Endothelial cell of umbilical vein (primary cell): ENCODE results near the gene PKD2L2. TPM values are rescaled to one million over a fixed set of nuclear protein-coding genes. Genes with fewer than 3 reads are reported as not detected.

Experiments used
- BruUV-seq: library from RNA; stranded (reverse); fragments of 400-500 nt; replicated peaks from 2 replicates; lab custom pipeline; 2021; lab: Mats Ljungman, UMichigan
- CTCF ChIA-PET: fragments of 300-600, 350-600 bp; sonication (Branson Sonifier 250); formaldehyde crosslinking; loops from one replicate; lab custom pipeline; 2021; ENCODE audit warnings: antibody characterized with exemption, inconsistent platforms; lab: Charles Lee
- POLR2A ChIA-PET: fragments of 300-600, 350-600 bp; sonication (Branson Sonifier 250); formaldehyde crosslinking; loops from one replicate; lab custom pipeline; 2021; ENCODE audit warnings: antibody characterized with exemption, inconsistent platforms; lab: Charles Lee
- DNase-seq: peaks from one replicate; pipeline ENCODE4 v3.0.0-alpha.2; 2011; ENCODE audit warnings: low read depth, low spot score
- FAIRE-seq: peaks from 2 replicates; lab custom pipeline; 2011; peaks lifted over from hg19 to GRCh38; lab: Jason Lieb, UNC
- H2AFZ ChIP-seq: 2 replicates; pipeline ENCODE4 v1.6.0; 2012; ENCODE audit warnings: low read depth, low read length, control low read depth, inconsistent platforms
- H3K27ac ChIP-seq: 2 replicates; pipeline ENCODE4 v1.5.1; 2011; ENCODE audit warnings: low read depth, mild to moderate bottlenecking, control low read depth, low read length, moderate library complexity; ENCODE audit not compliant: insufficient read depth
- H3K27me3 ChIP-seq, 2 experiments: 2 replicates each; pipeline versions ENCODE4 v1.6.0 to v1.6.1; 2011; ENCODE audit warnings: low read length in 2 of 2, mixed read lengths in 1 of 2; ENCODE audit not compliant: control insufficient read depth in 2 of 2, insufficient read depth in 2 of 2
- H3K36me3 ChIP-seq, 2 experiments: 2 replicates in 1 of 2; 3 replicates in 1 of 2; pipeline ENCODE4 v1.5.1; 2011; ENCODE audit warnings: low read length in 2 of 2, mild to moderate bottlenecking in 1 of 2, moderate library complexity in 1 of 2; ENCODE audit not compliant: control insufficient read depth in 2 of 2, insufficient read depth in 2 of 2; ENCODE audit errors: extremely low read depth in 1 of 2
- H3K4me1 ChIP-seq: 3 replicates; pipeline ENCODE4 v1.5.1; 2011; ENCODE audit warnings: mild to moderate bottlenecking, low read length; ENCODE audit not compliant: control insufficient read depth, insufficient read depth; ENCODE audit errors: extremely low read depth
- H3K4me2 ChIP-seq: 2 replicates; pipeline ENCODE4 v1.6.1; 2011; ENCODE audit warnings: low read length, control low read depth, mixed read lengths; ENCODE audit not compliant: insufficient read depth
- H3K4me3 ChIP-seq, 3 experiments: fragments of 200-600 bp in 1 of 3; sonication (generic), shearing (Covaris generic) in 1 of 3; replicated peaks in 1 of 3; 2 replicates each; pipeline ENCODE4 v1.5.1; 2011 to 2016; ENCODE audit warnings: control low read depth in 3 of 3, low read length in 3 of 3, mild to moderate bottlenecking in 2 of 3, inconsistent platforms in 1 of 3, low read depth in 1 of 3, moderate library complexity in 1 of 3; ENCODE audit not compliant: insufficient read depth in 1 of 3
- H3K79me2 ChIP-seq: 2 replicates; pipeline ENCODE4 v1.6.0; 2012; ENCODE audit warnings: low read length, inconsistent platforms; ENCODE audit not compliant: control insufficient read depth, insufficient read depth
- H3K9ac ChIP-seq: replicated peaks from 2 replicates; pipeline ENCODE3; 2011; ENCODE audit warnings: low read length, control low read depth; ENCODE audit not compliant: insufficient read depth; ENCODE audit errors: extremely low read depth
- H3K9me1 ChIP-seq: replicated peaks from 3 replicates; pipeline ENCODE4 v1.6.0; 2011; ENCODE audit warnings: mild to moderate bottlenecking, low read length; ENCODE audit not compliant: control insufficient read depth, insufficient read depth; ENCODE audit errors: extremely low read depth
- H3K9me3 ChIP-seq: replicated peaks from 2 replicates; pipeline ENCODE4 v1.5.1; 2012; ENCODE audit warnings: low read length, inconsistent platforms; ENCODE audit not compliant: control insufficient read depth, insufficient read depth
- H4K20me1 ChIP-seq: replicated peaks from 2 replicates; pipeline ENCODE3; 2011; ENCODE audit warnings: mild to moderate bottlenecking, low read length; ENCODE audit not compliant: control insufficient read depth, insufficient read depth; ENCODE audit errors: extremely low read depth
- CTCF ChIP-seq, 2 donors: IDR thresholded peaks; 1 replicate in 1 of 2; 2 replicates in 1 of 2; pipeline ENCODE4 v1.5.1; 2011; ENCODE audit warnings: low read length in 2 of 2, mild to moderate bottlenecking in 2 of 2, moderate library complexity in 2 of 2, control low read depth in 1 of 2, inconsistent platforms in 1 of 2, low read depth in 1 of 2; ENCODE audit not compliant: insufficient read depth in 1 of 2; ENCODE audit errors: extremely low read depth in 1 of 2
- EZH2 ChIP-seq: IDR thresholded peaks from 2 replicates; pipeline ENCODE4 v1.6.1; 2012; ENCODE audit warnings: borderline replicate concordance, low read depth, mild to moderate bottlenecking, moderate library complexity, low read length, inconsistent platforms; ENCODE audit not compliant: severe bottlenecking
- FOS ChIP-seq: IDR thresholded peaks from 2 replicates; pipeline ENCODE4 v1.6.1; 2011; ENCODE audit warnings: mild to moderate bottlenecking, low read length, moderate library complexity, borderline replicate concordance; ENCODE audit not compliant: insufficient read depth
- GATA2 ChIP-seq: IDR thresholded peaks from 2 replicates; pipeline ENCODE4 v1.7.0; 2011; ENCODE audit warnings: low read depth, mild to moderate bottlenecking, moderate library complexity, mixed read lengths, low read length; ENCODE audit not compliant: insufficient read length, insufficient read depth
- JUN ChIP-seq: IDR thresholded peaks from 2 replicates; pipeline ENCODE4 v1.6.1; 2011; ENCODE audit warnings: borderline replicate concordance, low read depth; ENCODE audit not compliant: insufficient read length, insufficient read depth
- MAX ChIP-seq: IDR thresholded peaks from 2 replicates; pipeline ENCODE4 v1.6.1; 2011; ENCODE audit not compliant: insufficient read depth, insufficient read length
- MYC ChIP-seq: IDR thresholded peaks from one replicate; pipeline ENCODE4 v1.6.1; 2011; ENCODE audit warnings: mild to moderate bottlenecking, low read depth, low read length
- POLR2A ChIP-seq: IDR thresholded peaks from 2 replicates; pipeline ENCODE4 v1.6.1; 2012; ENCODE audit warnings: low read depth, mild to moderate bottlenecking, control low read depth, low read length
- POLR2AphosphoS5 ChIP-seq: IDR thresholded peaks from 2 replicates; pipeline ENCODE4 v1.6.1; 2012; ENCODE audit warnings: low read depth, mild to moderate bottlenecking, control low read depth, low read length, moderate library complexity; ENCODE audit not compliant: insufficient read depth
- dilution Hi-C: fragments of 300-500 bp; cut with MboI; formaldehyde crosslinking; loops from one replicate; pipeline ENCODE4 v1.15.0; 2019; ENCODE audit warnings: low sequenced_read_pairs; ENCODE audit not compliant: extremely low pct_ligation_motif_present
- intact Hi-C: fragments of 100-400 bp; cut with micrococcal nuclease; formaldehyde crosslinking; loops from one replicate; pipeline ENCODE4 v1.10.0; 2022
- polyA plus RNA-seq, 4 experiments: library from polyadenylated mRNA; depleted of rRNA in 3 of 4; stranded (reverse) in 3 of 4; unstranded in 1 of 4; fragments of >200 nt; gene quantifications; 2 replicates each; pipeline versions ENCODE4 v1.2.1 to v1.2.3, GENCODE V29; 2011 to 2012; ENCODE audit warnings: missing spikeins in 1 of 4
- total RNA-seq: library from RNA; stranded (reverse); gene quantifications from 2 replicates; pipeline ENCODE4 v1.2.3, GENCODE V29; 2021

Gene PKD2L2
- total and polyA plus RNA-seq, 2 donors (not counting 3 experiments of a cell fraction or from before 2014, with no cell fraction given) = not detected

- Histone ChIP-seq H4K20me1 (no peaks in the 10 kb centered on the region), H3K27me3 (no peaks in the 10 kb centered on the region), H2AFZ (no peak overlapping the region), H3K9ac (no peak overlapping the region), H3K27ac (no peak overlapping the region), H3K9me3 (no peaks in the 10 kb centered on the region), H3K36me3 (peaks cover 5 to 7% of the 10 kb centered on the region in 2 experiments), H3K4me2 (no peak overlapping the region), H3K4me1 (no peaks in the 10 kb centered on the region), H3K4me3 (no peak overlapping the region), H3K79me2 (no peaks in the 10 kb centered on the region), H3K9me1 (no peaks in the 10 kb centered on the region)
- no peak for FAIRE-seq
- CTCF ChIA-PET = interaction anchor here (0.7 to 2.0 kb wide), 3 partner anchors 131 to 174 kb away, joined by 4 to 7 read pairs (median 7); no protein-coding TSS in a partner anchor
- intact Hi-C loops (no loop called here), dilution Hi-C loops (no loop called here)
- TF ChIP-seq MYC (no peak), GATA2 (no peak), JUN (no peak), POLR2A (no peak), MAX (no peak)
- no peak for DNase-seq
- BruUV-seq = no TSS peak
- POLR2A ChIA-PET = no interaction called here
These were observed 48.9 kb downstream of the PKD2L2 start for GRCh38 chr5:137937994-137938750.

GRCh38 chr5:137938751-137939143 lies 49.5 kb downstream of the PKD2L2 start:
- Histone ChIP-seq H3K4me2 (no peak overlapping the region), H3K27me3 (no peaks in the 10 kb centered on the region), H3K27ac (no peak overlapping the region), H4K20me1 (no peaks in the 10 kb centered on the region), H3K79me2 (no peaks in the 10 kb centered on the region), H3K4me1 (no peaks in the 10 kb centered on the region), H3K36me3 (peaks cover 5 to 7% of the 10 kb centered on the region in 2 experiments), H3K9me3 (no peaks in the 10 kb centered on the region), H3K9ac (no peak overlapping the region), H3K9me1 (no peaks in the 10 kb centered on the region), H3K4me3 (no peak overlapping the region), H2AFZ (no peak overlapping the region)
- CTCF ChIA-PET = interaction anchor here (0.7 to 2.0 kb wide), 3 partner anchors 9 to 173 kb away, joined by 4 to 7 read pairs (median 5); no protein-coding TSS in a partner anchor
- BruUV-seq = no TSS peak
- no peak for FAIRE-seq
- POLR2A ChIA-PET = no interaction called here
- TF ChIP-seq CTCF (IDR thresholded peaks at IDR 0.05; ENCODE audit: extremely low read depth in 1 of 2, insufficient read depth in 1 of 2, low read depth in 1 of 2, low read length in 2 of 2) = no peak
- no peak for TF ChIP-seq EZH2
- TF ChIP-seq MAX = no peak
- no peak for TF ChIP-seq GATA2
- TF ChIP-seq MYC = no peak
- TF ChIP-seq JUN = no peak
- no peak for TF ChIP-seq FOS
- no peak for TF ChIP-seq POLR2A
- TF ChIP-seq POLR2AphosphoS5 = no peak
- intact Hi-C loops (no loop called here), dilution Hi-C loops (no loop called here)
- no peak for DNase-seq
